Type B pancreatic cell (in vitro differentiated cells): ENCODE results near the gene BHLHE41. TPM values are rescaled to one million over a fixed set of nuclear protein-coding genes. Genes with fewer than 3 reads are reported as not detected.

Source experiments
- DNase-seq: peaks from one replicate; pipeline ENCODE4 v3.0.0; 2021; ENCODE audit warnings: mixed read lengths; ENCODE audit not compliant: unreplicated experiment; ENCODE audit errors: extremely low spot score
- H3K27ac Mint-ChIP-seq: 2 replicates; pipeline ENCODE4 v1.8.0; 2021; ENCODE audit warnings: mild to moderate bottlenecking, mixed read lengths
- H3K27me3 Mint-ChIP-seq: 2 replicates; pipeline ENCODE4 v1.8.0; 2021; ENCODE audit warnings: mixed read lengths
- H3K36me3 Mint-ChIP-seq: 2 replicates; pipeline ENCODE4 v1.8.0; 2021; ENCODE audit warnings: mixed read lengths
- H3K4me1 Mint-ChIP-seq: one replicate; pipeline ENCODE4 v1.8.0; 2021; ENCODE audit warnings: mixed read lengths; ENCODE audit not compliant: unreplicated experiment
- H3K4me3 Mint-ChIP-seq: 2 replicates; pipeline ENCODE4 v1.8.0; 2021; ENCODE audit warnings: mild to moderate bottlenecking, mixed read lengths
- H3K9me3 Mint-ChIP-seq: 2 replicates; pipeline ENCODE4 v1.8.0; 2021; ENCODE audit warnings: mixed read lengths
- total RNA-seq: library from RNA; stranded (reverse); gene quantifications from 2 replicates; pipeline ENCODE4 v1.2.1, GENCODE V29; 2021; ENCODE audit warnings: low replicate concordance
- TF ChIP-seq, protein P1 (sequence below): fragments of 200-600 bp; sonication (generic); conservative IDR thresholded peaks from 2 replicates; pipeline ENCODE4 v1.5.0; 2021; ENCODE audit warnings: antibody characterized with exemption, mild to moderate bottlenecking

BHLHE41 gene
- total RNA-seq, 1 donor from 2014 or later = 12.5 TPM

DNA sequence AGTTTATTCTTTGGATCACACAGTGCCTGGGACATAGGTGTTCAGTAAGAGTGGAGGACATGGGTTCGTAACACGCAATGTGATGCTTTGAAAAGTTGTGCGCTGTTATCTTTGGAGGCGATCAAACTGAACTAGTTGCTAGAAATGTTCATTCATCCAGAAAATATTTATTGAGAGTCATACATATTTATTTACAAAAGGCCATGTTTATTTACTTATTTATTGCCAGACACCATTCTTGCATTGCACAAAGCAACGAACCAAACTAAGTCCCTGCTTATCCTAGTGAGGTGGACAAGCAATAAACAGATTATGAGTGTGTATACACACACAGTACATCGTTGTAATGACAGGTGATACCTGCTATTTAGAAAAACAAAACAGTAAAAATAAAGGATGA is 12.6 kb downstream of the BHLHE41 start:
- TF ChIP-seq, protein P1, sequence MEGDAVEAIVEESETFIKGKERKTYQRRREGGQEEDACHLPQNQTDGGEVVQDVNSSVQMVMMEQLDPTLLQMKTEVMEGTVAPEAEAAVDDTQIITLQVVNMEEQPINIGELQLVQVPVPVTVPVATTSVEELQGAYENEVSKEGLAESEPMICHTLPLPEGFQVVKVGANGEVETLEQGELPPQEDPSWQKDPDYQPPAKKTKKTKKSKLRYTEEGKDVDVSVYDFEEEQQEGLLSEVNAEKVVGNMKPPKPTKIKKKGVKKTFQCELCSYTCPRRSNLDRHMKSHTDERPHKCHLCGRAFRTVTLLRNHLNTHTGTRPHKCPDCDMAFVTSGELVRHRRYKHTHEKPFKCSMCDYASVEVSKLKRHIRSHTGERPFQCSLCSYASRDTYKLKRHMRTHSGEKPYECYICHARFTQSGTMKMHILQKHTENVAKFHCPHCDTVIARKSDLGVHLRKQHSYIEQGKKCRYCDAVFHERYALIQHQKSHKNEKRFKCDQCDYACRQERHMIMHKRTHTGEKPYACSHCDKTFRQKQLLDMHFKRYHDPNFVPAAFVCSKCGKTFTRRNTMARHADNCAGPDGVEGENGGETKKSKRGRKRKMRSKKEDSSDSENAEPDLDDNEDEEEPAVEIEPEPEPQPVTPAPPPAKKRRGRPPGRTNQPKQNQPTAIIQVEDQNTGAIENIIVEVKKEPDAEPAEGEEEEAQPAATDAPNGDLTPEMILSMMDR = no peak
- peak overlapping the region; percentile 89 for H3K4me3 Mint-ChIP-seq

DNA sequence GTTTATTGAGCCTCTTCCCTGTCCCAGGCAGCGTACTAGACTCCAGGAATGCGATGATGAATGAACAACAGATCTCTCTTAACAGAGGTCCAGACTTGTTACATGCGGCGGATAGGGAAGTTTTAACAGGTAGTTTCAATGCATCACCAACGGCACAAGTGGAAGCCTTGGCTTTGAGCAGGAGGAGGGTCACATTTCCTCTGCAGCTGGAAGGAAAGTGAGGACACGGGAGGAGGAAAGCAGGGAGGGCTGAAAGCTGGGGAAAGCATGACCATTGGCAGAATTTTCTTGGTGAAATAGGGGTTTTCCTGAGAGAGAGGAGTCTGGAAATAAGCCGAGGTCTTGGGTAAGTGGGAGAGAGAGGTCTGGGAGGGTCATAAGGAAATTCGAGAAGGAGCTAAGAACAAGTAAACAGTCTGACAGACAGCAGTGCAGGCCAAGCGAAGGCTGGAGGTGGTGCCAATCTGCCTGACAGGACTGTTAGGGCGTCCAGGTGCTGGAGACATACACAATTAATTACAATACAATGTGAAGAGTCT is 15.4 kb downstream of the BHLHE41 start:
- Mint-ChIP-seq H3K36me3 (no peaks in the 10 kb centered on the region), H3K27me3 (peaks cover 31% of the 10 kb centered on the region), H3K4me3 (peak overlapping the region; percentile 40), H3K27ac (peak overlapping the region; percentile 11), H3K9me3 (no peaks in the 10 kb centered on the region), H3K4me1 (peaks cover 24% of the 10 kb centered on the region)
- no peak for DNase-seq
- TF ChIP-seq, protein P1 = no peak

More for the DNA sequence above, 12.6 kb downstream of the BHLHE41 start:
- no peak for DNase-seq
- no peaks in the 10 kb centered on the region for H3K36me3 Mint-ChIP-seq
- peaks cover 24% of the 10 kb centered on the region for H3K4me1 Mint-ChIP-seq
- peak overlapping the region; percentile 94 for H3K27ac Mint-ChIP-seq
- H3K27me3 Mint-ChIP-seq = peaks cover 41% of the 10 kb centered on the region
- H3K9me3 Mint-ChIP-seq = no peaks in the 10 kb centered on the region

DNA sequence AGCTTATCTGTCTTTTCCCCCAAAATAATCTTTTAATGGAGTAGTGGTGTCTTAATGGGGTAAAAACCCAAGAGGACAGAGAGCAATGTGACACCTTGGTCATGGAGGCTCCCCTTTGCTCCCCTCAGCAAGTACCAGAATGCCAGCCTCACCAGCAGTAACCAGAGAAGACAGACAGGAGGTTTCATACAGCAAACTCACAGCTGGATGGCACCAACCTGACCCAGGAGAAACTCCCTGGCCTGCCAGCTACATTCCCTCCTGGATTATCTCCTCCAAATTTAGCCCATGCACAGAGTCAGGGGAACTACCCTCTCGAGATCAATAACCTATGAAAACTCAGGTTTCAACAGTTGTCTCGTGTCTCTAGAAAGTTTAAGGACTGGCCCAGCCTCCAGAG is 15.9 kb downstream of the BHLHE41 start:
- DNase-seq = no peak
- TF ChIP-seq, protein P1 = no peak
- no peak overlapping the region for H3K27ac Mint-ChIP-seq
- H3K36me3 Mint-ChIP-seq = no peaks in the 10 kb centered on the region
- H3K4me1 Mint-ChIP-seq = peaks cover 24% of the 10 kb centered on the region
- no peaks in the 10 kb centered on the region for H3K9me3 Mint-ChIP-seq
- H3K27me3 Mint-ChIP-seq = peaks cover 31% of the 10 kb centered on the region
- no peak overlapping the region for H3K4me3 Mint-ChIP-seq

DNA sequence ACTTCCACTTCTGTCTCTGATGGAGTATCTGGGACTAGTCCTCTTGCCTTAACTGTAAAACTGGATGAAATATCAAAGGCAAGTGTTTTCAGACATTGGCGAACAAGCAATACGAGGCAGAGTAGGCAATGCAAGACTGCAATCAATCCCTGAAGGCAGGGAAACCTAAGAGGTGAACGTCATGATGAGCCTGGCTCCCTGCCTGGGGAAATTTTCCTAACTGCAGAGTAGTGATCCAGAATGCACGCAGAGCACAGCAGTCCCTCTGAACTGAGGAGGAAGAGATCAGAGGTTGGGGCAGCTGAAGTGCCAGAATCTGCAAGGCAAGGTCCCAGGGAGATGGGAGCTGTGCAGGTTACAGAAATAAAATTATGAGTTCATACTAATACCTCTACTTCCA is 18.5 kb downstream of the BHLHE41 start:
- no peaks in the 10 kb centered on the region for H3K9me3 Mint-ChIP-seq
- TF ChIP-seq, protein P1 = no peak
- peaks cover 15% of the 10 kb centered on the region for H3K4me1 Mint-ChIP-seq
- DNase-seq = no peak
- H3K4me3 Mint-ChIP-seq = no peak overlapping the region
- no peak overlapping the region for H3K27ac Mint-ChIP-seq
- H3K36me3 Mint-ChIP-seq = no peaks in the 10 kb centered on the region
- H3K27me3 Mint-ChIP-seq = peaks cover 19% of the 10 kb centered on the region

DNA sequence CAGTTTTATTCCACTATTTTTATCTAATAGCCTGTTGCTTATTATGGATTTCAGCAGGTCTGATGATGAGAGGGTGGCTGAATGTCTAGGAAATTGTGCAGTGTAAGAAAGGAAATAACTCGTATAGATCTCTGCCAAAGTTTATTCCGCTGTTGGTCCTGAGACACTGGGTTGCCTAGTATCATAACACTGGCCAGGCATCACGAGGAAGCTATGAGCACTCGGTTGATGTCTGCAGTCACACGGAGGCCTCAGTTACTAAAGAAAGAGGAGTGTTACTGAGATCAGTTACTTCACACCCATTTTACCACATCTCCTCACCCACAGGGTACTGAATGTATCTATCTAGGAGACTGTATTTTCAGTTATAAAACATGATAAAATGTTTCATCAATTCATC is 21.9 kb downstream of the BHLHE41 start:
- Mint-ChIP-seq H3K4me1 (peaks cover 4% of the 10 kb centered on the region), H3K36me3 (peaks cover 3% of the 10 kb centered on the region), H3K27ac (no peak overlapping the region), H3K4me3 (no peak overlapping the region), H3K27me3 (peaks cover 8% of the 10 kb centered on the region), H3K9me3 (no peaks in the 10 kb centered on the region)
- TF ChIP-seq, protein P1 = no peak
- DNase-seq = no peak

DNA sequence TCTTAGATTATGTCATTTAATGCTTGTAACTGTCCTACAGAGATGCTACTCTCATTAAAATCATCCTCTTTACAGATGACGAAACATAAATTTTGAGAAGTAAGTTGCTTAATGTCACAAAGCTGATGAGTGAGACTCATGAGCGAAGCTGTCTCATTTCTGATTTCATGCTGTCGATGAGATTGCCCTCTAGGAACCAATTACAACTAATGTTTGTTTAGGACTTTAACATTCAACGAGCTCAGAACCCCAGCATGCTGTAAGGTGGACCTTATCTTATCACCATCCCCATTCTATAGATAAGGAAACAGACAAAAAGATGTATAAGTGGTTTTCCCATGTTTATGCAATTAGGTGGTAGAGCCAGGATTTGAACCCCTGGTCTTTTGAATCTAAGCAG is 23.1 kb downstream of the BHLHE41 start:
- DNase-seq = no peak
- Mint-ChIP-seq H3K4me3 (no peak overlapping the region), H3K4me1 (peaks cover 4% of the 10 kb centered on the region), H3K36me3 (peaks cover 3% of the 10 kb centered on the region), H3K27me3 (peaks cover 8% of the 10 kb centered on the region), H3K27ac (peak overlapping the region; percentile 63), H3K9me3 (no peaks in the 10 kb centered on the region)
- TF ChIP-seq, protein P1 = no peak
